Right lobe of liver (tissue), 4 donors: ENCODE data around the gene PRDX4.

Source experiments
- POLR2A ChIP-seq: fragments of 450-650 bp; IDR thresholded peaks from one replicate; pipeline ENCODE4 v1.6.1; 2017; ENCODE audit warnings: antibody characterized with exemption, mild to moderate bottlenecking
- TF ChIP-seq, protein P1 (sequence below), 4 donors: fragments of 200-600 bp in 3 of 4; fragments of 450-650 bp in 1 of 4; IDR thresholded peaks; one replicate each; pipeline versions ENCODE4 v1.5.1 to v1.8.0; 2016 to 2022; ENCODE audit warnings: antibody characterized with exemption in 4 of 4, mild to moderate bottlenecking in 2 of 4
- donor health status: DM: no; HTN: no; CAD: no.
- donor health status: DM: no; HTN: no; CAD: no.
- donor health status: DM: no; HTN: yes; CAD: no.

DNA sequence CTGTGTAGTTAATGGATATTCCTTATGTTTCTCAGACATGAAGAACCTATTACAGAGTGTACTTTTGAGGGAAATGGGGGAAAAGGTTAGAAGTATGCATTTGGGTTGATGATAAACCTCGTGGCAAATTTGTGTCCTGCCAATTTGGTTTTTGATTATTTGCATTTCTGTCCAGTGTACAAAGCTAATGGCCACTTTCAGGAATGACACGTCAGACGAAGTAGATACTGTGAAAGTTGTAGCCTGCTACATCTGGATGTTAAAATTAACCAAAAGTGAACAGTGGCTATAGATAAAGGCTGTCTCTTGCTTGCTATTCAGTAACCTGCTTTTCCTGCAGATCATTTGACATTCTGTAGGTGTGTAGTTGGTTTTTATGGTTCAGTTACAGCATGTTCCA lies 1.0 kb downstream of the PRDX4 start:
- TF ChIP-seq, protein P1, sequence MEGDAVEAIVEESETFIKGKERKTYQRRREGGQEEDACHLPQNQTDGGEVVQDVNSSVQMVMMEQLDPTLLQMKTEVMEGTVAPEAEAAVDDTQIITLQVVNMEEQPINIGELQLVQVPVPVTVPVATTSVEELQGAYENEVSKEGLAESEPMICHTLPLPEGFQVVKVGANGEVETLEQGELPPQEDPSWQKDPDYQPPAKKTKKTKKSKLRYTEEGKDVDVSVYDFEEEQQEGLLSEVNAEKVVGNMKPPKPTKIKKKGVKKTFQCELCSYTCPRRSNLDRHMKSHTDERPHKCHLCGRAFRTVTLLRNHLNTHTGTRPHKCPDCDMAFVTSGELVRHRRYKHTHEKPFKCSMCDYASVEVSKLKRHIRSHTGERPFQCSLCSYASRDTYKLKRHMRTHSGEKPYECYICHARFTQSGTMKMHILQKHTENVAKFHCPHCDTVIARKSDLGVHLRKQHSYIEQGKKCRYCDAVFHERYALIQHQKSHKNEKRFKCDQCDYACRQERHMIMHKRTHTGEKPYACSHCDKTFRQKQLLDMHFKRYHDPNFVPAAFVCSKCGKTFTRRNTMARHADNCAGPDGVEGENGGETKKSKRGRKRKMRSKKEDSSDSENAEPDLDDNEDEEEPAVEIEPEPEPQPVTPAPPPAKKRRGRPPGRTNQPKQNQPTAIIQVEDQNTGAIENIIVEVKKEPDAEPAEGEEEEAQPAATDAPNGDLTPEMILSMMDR (IDR thresholded peaks at IDR 0.05), result no peak
- no peak for TF ChIP-seq POLR2A
